Measurements from ENCODE around the gene GRPR. TPM values are rescaled to one million over a fixed set of nuclear protein-coding genes. Genes with fewer than 3 reads are reported as not detected.

Gene GRPR
- total RNA-seq, 2 experiments from 2014 or later, result 0.20 to 0.22 TPM

GRCh38 chrX:16100673-16101072 lies 22.7 kb upstream of the GRPR start:
- intact Hi-C loops (cut with DNase I, micrococcal nuclease), result no loop called here
- Histone ChIP-seq H3K36me3 (ENCODE audit: insufficient read depth, low read length) (no peaks in the 10 kb centered on the region), H3K4me1 (ENCODE audit: insufficient read depth, low read length) (no peaks in the 10 kb centered on the region), H3K27ac (ENCODE audit: low read depth in 1 of 2, low read length in 2 of 2) (no peak overlapping the region), H3K27me3 (ENCODE audit: control insufficient read depth in 1 of 2, insufficient read depth in 2 of 2, low read length in 2 of 2) (no peaks in the 10 kb centered on the region), H3K9me3 (ENCODE audit: control insufficient read depth in 1 of 2, insufficient read depth in 1 of 2, low read length in 2 of 2) (no peaks in the 10 kb centered on the region), H3K4me3 (ENCODE audit: low read length) (no peak overlapping the region)
- TF ChIP-seq CTCF (IDR thresholded peaks at IDR 0.05), result no peak
- no peak overlapping the region for H3K27ac Mint-ChIP-seq
- ChIA-PET POLR2A (no interaction called here), CTCF (no interaction called here)
- no peaks in the 10 kb centered on the region for H3K4me1 Mint-ChIP-seq (ENCODE audit: low read depth)
- peaks cover 11% of the 10 kb centered on the region for H3K27me3 Mint-ChIP-seq
- ATAC-seq (ENCODE audit: poor library complexity), result no peak
- no peaks in the 10 kb centered on the region for H3K36me3 Mint-ChIP-seq (ENCODE audit: low read depth)
- no peak for DNase-seq
- no peaks in the 10 kb centered on the region for H3K9me3 Mint-ChIP-seq
- no peak overlapping the region for H3K4me3 Mint-ChIP-seq

- no peaks in the 10 kb centered on the region for H3K9me3 ChIP-seq (ENCODE audit: control insufficient read depth in 1 of 2, insufficient read depth in 1 of 2, low read length in 2 of 2)
- no peak overlapping the region for H3K27ac ChIP-seq (ENCODE audit: low read depth in 1 of 2, low read length in 2 of 2)
- ChIA-PET POLR2A (no interaction called here), CTCF (no interaction called here)
- Mint-ChIP-seq H3K27me3 (peaks cover 11% of the 10 kb centered on the region), H3K4me1 (ENCODE audit: low read depth) (no peaks in the 10 kb centered on the region), H3K27ac (no peak overlapping the region), H3K9me3 (no peaks in the 10 kb centered on the region), H3K36me3 (ENCODE audit: low read depth) (no peaks in the 10 kb centered on the region), H3K4me3 (no peak overlapping the region)
- TF ChIP-seq CTCF (IDR thresholded peaks at IDR 0.05), result no peak
- H3K4me3 ChIP-seq (ENCODE audit: low read length), result no peak overlapping the region
- intact Hi-C loops (cut with DNase I, micrococcal nuclease), result no loop called here
- H3K4me1 ChIP-seq (ENCODE audit: insufficient read depth, low read length), result no peaks in the 10 kb centered on the region
- H3K27me3 ChIP-seq (ENCODE audit: control insufficient read depth in 1 of 2, insufficient read depth in 2 of 2, low read length in 2 of 2), result no peaks in the 10 kb centered on the region
- DNase-seq (no peak), ATAC-seq (ENCODE audit: poor library complexity) (no peak)
- no peaks in the 10 kb centered on the region for H3K36me3 ChIP-seq (ENCODE audit: insufficient read depth, low read length)
Observed at GRCh38 chrX:16101581-16101980, 21.8 kb upstream of the GRPR start.

GRCh38 chrX:16103625-16104024 lies 19.7 kb upstream of the GRPR start:
- H3K4me3 ChIP-seq (ENCODE audit: low read length), result no peak overlapping the region
- no peak for TF ChIP-seq CTCF (IDR thresholded peaks at IDR 0.05)
- intact Hi-C loops (cut with DNase I, micrococcal nuclease), result no loop called here
- DNase-seq (no peak), ATAC-seq (ENCODE audit: poor library complexity) (no peak)
- no peaks in the 10 kb centered on the region for H3K36me3 Mint-ChIP-seq (ENCODE audit: low read depth)
- H3K27ac ChIP-seq (ENCODE audit: low read depth in 1 of 2, low read length in 2 of 2), result no peak overlapping the region
- no peaks in the 10 kb centered on the region for H3K9me3 Mint-ChIP-seq
- no peaks in the 10 kb centered on the region for H3K9me3 ChIP-seq (ENCODE audit: control insufficient read depth in 1 of 2, insufficient read depth in 1 of 2, low read length in 2 of 2)
- H3K27me3 ChIP-seq (ENCODE audit: control insufficient read depth in 1 of 2, insufficient read depth in 2 of 2, low read length in 2 of 2), result no peaks in the 10 kb centered on the region
- peaks cover 6% of the 10 kb centered on the region for H3K27me3 Mint-ChIP-seq
- H3K4me1 ChIP-seq (ENCODE audit: insufficient read depth, low read length), result no peaks in the 10 kb centered on the region
- H3K4me1 Mint-ChIP-seq (ENCODE audit: low read depth), result no peaks in the 10 kb centered on the region
- POLR2A ChIA-PET, result no interaction called here
- CTCF ChIA-PET, result no interaction called here
- H3K27ac Mint-ChIP-seq, result no peak overlapping the region
- H3K36me3 ChIP-seq (ENCODE audit: insufficient read depth, low read length), result no peaks in the 10 kb centered on the region
- H3K4me3 Mint-ChIP-seq, result no peak overlapping the region

Data from CD4-positive, alpha-beta T cell (primary cell).